SK-N-SH treated with all-trans-retinoic acid at 6 μM for 48 hours (cell line): ENCODE results near the gene KDM4B.

Experiments used
- ESRRG ChIP-seq: fragments of 250-450 bp; sonication (Bioruptor Pico); IDR thresholded peaks from 2 replicates; pipeline ENCODE4 v1.6.1; 2021; ENCODE audit warnings: mild to moderate bottlenecking
- GLIS3 ChIP-seq: fragments of 250-450 bp; sonication (Bioruptor Pico); IDR thresholded peaks from 2 replicates; pipeline ENCODE4 v1.5.0; 2020; ENCODE audit warnings: mild to moderate bottlenecking, moderate library complexity
- ISL1 ChIP-seq: fragments of 250-450 bp; sonication (Bioruptor Pico); IDR thresholded peaks from 2 replicates; pipeline ENCODE4 v2.1.2; 2022; ENCODE audit warnings: mild to moderate bottlenecking, moderate library complexity
- OSR1 ChIP-seq: fragments of 250-450 bp; sonication (Bioruptor Pico); IDR thresholded peaks from 2 replicates; pipeline ENCODE4 v1.8.0; 2022; ENCODE audit warnings: moderate library complexity, mild to moderate bottlenecking, inconsistent platforms
- RARB ChIP-seq: fragments of 250-450 bp; sonication (Bioruptor Pico); IDR thresholded peaks from 2 replicates; pipeline ENCODE4 v1.8.0; 2021; ENCODE audit warnings: mild to moderate bottlenecking, moderate library complexity
- TCF4 ChIP-seq: fragments of 250-450 bp; sonication (Bioruptor Pico); IDR thresholded peaks from 2 replicates; pipeline ENCODE4 v1.8.0; 2021; ENCODE audit warnings: mild to moderate bottlenecking, moderate library complexity, borderline replicate concordance
- TOX ChIP-seq: fragments of 250-450 bp; sonication (Bioruptor Pico); IDR thresholded peaks from 2 replicates; pipeline ENCODE4 v1.8.0; 2021; ENCODE audit warnings: mild to moderate bottlenecking, moderate library complexity, borderline replicate concordance
- ZFP3 ChIP-seq: fragments of 250-450 bp; sonication (Bioruptor Pico); IDR thresholded peaks from 2 replicates; pipeline ENCODE4 v1.5.0; 2020; ENCODE audit warnings: mild to moderate bottlenecking, moderate library complexity
- ZFP30 ChIP-seq: fragments of 450-650 bp; formaldehyde crosslinking; IDR thresholded peaks from 2 replicates; pipeline ENCODE4 v1.5.0; 2022; ENCODE audit warnings: mild to moderate bottlenecking, moderate library complexity
- ZNF565 ChIP-seq: fragments of 450-650 bp; formaldehyde crosslinking; conservative IDR thresholded peaks from 2 replicates; pipeline ENCODE4 v1.5.0; 2020; ENCODE audit warnings: low read depth, mild to moderate bottlenecking, moderate library complexity
- TF ChIP-seq, protein P1 (sequence below): fragments of 250-450 bp; sonication (Bioruptor Pico); IDR thresholded peaks from 2 replicates; pipeline ENCODE4 v1.5.0; 2020; ENCODE audit warnings: mild to moderate bottlenecking, moderate library complexity
- TF ChIP-seq, protein P2 (sequence below): fragments of 250-450 bp; sonication (Bioruptor Pico); IDR thresholded peaks from 2 replicates; pipeline ENCODE4 v1.5.1; 2021; ENCODE audit warnings: mild to moderate bottlenecking, moderate library complexity
- TF ChIP-seq, protein P3 (sequence below): fragments of 250-450 bp; sonication (Bioruptor Pico); IDR thresholded peaks from 2 replicates; pipeline ENCODE4 v1.8.0; 2020; ENCODE audit warnings: mild to moderate bottlenecking, moderate library complexity, borderline replicate concordance
- TF ChIP-seq, protein P4 (sequence below): fragments of 250-450 bp; sonication (Bioruptor Pico); IDR thresholded peaks from 2 replicates; pipeline ENCODE4 v1.8.0; 2021; ENCODE audit warnings: low read depth, mild to moderate bottlenecking, moderate library complexity, borderline replicate concordance

GRCh38 chr19:5200844-5201243 is 231.9 kb downstream of the KDM4B start:
- TF ChIP-seq, protein P1, sequence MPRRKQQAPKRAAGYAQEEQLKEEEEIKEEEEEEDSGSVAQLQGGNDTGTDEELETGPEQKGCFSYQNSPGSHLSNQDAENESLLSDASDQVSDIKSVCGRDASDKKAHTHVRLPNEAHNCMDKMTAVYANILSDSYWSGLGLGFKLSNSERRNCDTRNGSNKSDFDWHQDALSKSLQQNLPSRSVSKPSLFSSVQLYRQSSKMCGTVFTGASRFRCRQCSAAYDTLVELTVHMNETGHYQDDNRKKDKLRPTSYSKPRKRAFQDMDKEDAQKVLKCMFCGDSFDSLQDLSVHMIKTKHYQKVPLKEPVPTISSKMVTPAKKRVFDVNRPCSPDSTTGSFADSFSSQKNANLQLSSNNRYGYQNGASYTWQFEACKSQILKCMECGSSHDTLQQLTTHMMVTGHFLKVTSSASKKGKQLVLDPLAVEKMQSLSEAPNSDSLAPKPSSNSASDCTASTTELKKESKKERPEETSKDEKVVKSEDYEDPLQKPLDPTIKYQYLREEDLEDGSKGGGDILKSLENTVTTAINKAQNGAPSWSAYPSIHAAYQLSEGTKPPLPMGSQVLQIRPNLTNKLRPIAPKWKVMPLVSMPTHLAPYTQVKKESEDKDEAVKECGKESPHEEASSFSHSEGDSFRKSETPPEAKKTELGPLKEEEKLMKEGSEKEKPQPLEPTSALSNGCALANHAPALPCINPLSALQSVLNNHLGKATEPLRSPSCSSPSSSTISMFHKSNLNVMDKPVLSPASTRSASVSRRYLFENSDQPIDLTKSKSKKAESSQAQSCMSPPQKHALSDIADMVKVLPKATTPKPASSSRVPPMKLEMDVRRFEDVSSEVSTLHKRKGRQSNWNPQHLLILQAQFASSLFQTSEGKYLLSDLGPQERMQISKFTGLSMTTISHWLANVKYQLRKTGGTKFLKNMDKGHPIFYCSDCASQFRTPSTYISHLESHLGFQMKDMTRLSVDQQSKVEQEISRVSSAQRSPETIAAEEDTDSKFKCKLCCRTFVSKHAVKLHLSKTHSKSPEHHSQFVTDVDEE (CRISPR knock-in tag), result no peak
- no peak for TF ChIP-seq ZNF565 (CRISPR knock-in tag)
- TF ChIP-seq TCF4 (CRISPR knock-in tag), result no peak
- TF ChIP-seq, protein P2, sequence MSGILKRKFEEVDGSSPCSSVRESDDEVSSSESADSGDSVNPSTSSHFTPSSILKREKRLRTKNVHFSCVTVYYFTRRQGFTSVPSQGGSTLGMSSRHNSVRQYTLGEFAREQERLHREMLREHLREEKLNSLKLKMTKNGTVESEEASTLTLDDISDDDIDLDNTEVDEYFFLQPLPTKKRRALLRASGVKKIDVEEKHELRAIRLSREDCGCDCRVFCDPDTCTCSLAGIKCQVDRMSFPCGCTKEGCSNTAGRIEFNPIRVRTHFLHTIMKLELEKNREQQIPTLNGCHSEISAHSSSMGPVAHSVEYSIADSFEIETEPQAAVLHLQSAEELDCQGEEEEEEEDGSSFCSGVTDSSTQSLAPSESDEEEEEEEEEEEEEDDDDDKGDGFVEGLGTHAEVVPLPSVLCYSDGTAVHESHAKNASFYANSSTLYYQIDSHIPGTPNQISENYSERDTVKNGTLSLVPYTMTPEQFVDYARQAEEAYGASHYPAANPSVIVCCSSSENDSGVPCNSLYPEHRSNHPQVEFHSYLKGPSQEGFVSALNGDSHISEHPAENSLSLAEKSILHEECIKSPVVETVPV (CRISPR knock-in tag), result no peak
- no peak for TF ChIP-seq ZFP30 (CRISPR knock-in tag)
- no peak for TF ChIP-seq ESRRG (CRISPR knock-in tag)
- TF ChIP-seq OSR1 (CRISPR knock-in tag), result no peak
- TF ChIP-seq ISL1, result no peak
- TF ChIP-seq, protein P3, sequence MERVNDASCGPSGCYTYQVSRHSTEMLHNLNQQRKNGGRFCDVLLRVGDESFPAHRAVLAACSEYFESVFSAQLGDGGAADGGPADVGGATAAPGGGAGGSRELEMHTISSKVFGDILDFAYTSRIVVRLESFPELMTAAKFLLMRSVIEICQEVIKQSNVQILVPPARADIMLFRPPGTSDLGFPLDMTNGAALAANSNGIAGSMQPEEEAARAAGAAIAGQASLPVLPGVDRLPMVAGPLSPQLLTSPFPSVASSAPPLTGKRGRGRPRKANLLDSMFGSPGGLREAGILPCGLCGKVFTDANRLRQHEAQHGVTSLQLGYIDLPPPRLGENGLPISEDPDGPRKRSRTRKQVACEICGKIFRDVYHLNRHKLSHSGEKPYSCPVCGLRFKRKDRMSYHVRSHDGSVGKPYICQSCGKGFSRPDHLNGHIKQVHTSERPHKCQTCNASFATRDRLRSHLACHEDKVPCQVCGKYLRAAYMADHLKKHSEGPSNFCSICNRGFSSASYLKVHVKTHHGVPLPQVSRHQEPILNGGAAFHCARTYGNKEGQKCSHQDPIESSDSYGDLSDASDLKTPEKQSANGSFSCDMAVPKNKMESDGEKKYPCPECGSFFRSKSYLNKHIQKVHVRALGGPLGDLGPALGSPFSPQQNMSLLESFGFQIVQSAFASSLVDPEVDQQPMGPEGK, result no peak
- TF ChIP-seq TOX (CRISPR knock-in tag), result no peak
- no peak for TF ChIP-seq ZFP3
- no peak for TF ChIP-seq GLIS3 (CRISPR knock-in tag)
- TF ChIP-seq RARB (CRISPR knock-in tag), result no peak
- TF ChIP-seq, protein P4, sequence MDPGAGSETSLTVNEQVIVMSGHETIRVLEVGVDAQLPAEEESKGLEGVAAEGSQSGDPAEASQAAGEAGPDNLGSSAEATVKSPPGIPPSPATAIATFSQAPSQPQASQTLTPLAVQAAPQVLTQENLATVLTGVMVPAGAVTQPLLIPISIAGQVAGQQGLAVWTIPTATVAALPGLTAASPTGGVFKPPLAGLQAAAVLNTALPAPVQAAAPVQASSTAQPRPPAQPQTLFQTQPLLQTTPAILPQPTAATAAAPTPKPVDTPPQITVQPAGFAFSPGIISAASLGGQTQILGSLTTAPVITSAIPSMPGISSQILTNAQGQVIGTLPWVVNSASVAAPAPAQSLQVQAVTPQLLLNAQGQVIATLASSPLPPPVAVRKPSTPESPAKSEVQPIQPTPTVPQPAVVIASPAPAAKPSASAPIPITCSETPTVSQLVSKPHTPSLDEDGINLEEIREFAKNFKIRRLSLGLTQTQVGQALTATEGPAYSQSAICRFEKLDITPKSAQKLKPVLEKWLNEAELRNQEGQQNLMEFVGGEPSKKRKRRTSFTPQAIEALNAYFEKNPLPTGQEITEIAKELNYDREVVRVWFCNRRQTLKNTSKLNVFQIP, result no peak
